ENCODE results near the gene RARA. TPM values are rescaled to one million over a fixed set of nuclear protein-coding genes. Genes with fewer than 3 reads are reported as not detected.

The RARA gene
- total RNA-seq, 1 donor from 2014 or later = 19.5 TPM

DNA sequence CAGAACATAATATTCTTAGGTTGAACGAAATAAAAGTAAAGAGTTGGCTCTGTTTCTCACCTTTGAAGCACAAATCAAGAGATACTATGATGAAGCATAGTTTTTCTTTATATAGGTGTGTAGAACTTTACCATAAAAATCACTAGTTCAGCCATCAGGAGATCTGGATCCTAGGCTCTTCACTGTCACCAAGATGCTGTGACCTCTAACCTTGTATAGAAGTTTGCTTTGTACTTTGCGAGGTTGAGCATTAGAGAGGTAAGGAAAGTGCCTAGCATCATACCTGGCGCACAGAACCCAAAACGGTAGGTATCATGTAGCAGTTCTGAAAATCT is 21.9 kb upstream of the RARA start:
- peak overlapping the region; percentile 14 for H3K4me3 ChIP-seq (ENCODE audit: low read depth, low read length)
- TF ChIP-seq CTCF (conservative IDR thresholded peaks at IDR 0.05; ENCODE audit: low read depth, low read length) = no peak
- DNase-seq (ENCODE audit: low read depth) = no peak

DNA sequence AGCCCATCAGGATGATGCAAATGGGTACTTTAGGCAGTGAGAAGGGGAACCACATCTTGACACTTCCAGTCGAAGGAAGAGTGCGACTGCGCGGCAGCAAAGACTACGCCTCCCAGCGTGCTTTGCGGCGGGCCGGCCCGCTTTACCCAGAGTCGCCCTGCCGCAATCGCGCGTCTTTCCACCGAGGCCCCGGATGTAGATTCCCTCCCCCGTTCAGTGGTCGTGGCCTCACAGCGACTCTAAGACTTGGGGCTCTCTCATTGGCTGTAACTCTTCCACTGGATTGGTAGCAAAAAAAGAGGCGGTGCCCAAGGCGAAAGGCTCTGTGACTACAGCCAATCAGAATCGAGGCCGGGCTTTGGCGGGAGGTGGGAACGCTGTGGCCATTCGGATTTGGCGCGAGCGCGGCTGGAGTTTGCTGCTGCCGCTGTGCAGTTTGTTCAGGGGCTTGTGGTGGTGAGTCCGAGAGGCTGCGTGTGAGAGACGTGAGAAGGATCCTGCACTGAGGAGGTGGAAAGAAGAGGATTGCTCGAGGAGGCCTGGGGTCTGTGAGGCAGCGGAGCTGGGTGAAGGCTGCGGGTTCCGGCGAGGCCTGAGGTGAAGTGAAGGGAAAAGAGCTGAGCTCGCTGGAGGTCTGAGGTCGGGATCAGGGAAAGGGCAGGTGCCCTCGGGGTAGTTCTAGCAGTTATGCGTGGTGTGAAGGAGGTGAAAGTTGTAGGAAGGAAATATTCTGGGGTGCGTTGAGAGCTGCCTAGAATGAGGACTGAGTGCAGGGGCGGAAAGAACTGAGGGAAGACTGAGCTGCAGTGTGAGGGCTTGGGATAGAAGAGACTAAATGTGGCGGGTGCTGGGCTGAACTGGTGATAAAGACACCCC is 21.2 kb upstream of the RARA start, which contains the start of gene CDC6:
Gene CDC6 (plus strand): TSS at position 386 of the 876 bp plus-strand sequence. CDS start 1,542 bp downstream, outside the sequence.
- peak; percentile 93 for DNase-seq (ENCODE audit: low read depth)
- H3K4me3 ChIP-seq (ENCODE audit: low read depth, low read length) = peak within 1 kb of the TSS; percentile 80
- TF ChIP-seq CTCF (conservative IDR thresholded peaks at IDR 0.05; ENCODE audit: low read depth, low read length) = no peak

DNA sequence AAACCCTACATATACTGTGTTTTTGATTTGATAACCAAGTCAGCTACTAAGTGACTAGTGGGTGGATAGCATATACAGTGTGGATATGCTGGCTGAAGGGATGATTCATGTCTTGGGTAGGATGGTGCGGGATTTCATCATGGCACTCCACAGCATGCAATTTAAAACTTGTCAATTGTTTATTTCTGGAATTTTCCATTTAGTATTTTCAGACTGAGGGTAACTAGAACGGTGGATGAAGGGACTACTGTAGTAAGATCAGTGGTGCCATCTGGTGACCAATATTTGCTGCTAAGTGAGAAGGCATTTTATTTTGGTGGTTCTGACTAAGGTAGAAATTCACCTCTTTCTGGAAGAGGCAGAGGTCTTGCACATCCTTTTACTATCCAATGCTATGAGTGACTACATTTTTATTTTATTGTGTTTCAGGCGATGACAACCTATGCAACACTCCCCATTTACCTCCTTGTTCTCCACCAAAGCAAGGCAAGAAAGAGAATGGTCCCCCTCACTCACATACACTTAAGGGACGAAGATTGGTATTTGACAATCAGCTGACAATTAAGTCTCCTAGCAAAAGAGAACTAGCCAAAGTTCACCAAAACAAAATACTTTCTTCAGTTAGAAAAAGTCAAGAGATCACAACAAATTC is 18.2 kb upstream of the RARA start:
- peak; percentile 70 for DNase-seq (ENCODE audit: low read depth)
- peak; percentile 83 for TF ChIP-seq CTCF (conservative IDR thresholded peaks at IDR 0.05; ENCODE audit: low read depth, low read length)
- H3K4me3 ChIP-seq (ENCODE audit: low read depth, low read length) = no peak overlapping the region

GRCh38 chr17:40291281-40291664 is 17.7 kb upstream of the RARA start:
- DNase-seq (ENCODE audit: low read depth) = no peak
- no peak for TF ChIP-seq CTCF (conservative IDR thresholded peaks at IDR 0.05; ENCODE audit: low read depth, low read length)
- H3K4me3 ChIP-seq (ENCODE audit: low read depth, low read length) = no peak overlapping the region

GRCh38 chr17:40293363-40293762 is 15.6 kb upstream of the RARA start:
- H3K4me3 ChIP-seq (ENCODE audit: low read depth, low read length) = no peak overlapping the region
- TF ChIP-seq CTCF (conservative IDR thresholded peaks at IDR 0.05; ENCODE audit: low read depth, low read length) = no peak
- no peak for DNase-seq (ENCODE audit: low read depth)

DNA sequence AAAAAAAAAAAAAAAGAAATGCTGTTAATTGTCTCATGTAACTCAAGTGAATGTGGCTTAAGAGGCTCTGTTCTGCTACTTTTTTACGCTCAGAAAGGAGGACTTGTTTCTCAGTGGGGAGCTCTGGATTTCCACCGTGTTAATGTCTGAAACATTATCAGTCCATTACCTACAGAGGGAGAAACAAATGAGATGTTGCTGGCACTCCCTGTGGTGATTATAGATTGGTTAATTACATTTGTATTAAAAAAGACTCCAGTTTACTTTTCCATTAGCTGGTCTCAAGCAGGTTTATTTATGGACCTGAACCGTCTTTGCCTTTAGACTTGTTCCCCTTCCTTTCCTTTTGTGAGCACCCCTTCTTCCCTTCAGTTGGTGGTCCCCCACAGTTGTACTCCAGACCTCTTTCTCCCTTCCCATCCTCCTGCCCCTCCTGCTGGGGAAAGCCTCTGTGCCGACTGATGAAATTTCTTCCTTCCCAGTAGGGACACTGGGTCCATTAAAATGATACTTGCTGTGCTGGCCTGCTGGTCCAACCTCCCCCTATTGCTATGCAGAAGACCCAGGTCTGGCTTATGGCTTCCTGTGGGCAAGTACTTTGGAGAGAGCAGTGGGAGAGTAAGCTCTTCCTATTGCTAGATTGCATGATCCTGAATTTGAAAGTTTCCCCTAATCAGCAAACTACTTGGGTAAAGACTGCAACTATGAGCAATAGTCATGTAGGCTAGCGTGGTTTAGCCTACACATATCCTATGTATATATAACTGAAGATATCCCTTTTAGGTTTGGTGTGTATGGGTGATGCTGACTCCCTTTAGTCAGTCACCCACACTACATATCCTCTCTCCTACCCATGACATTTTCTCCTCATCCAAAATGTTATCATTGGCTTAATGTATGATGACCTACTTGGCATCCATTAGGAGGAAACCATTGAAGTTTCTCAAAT is 13.2 kb upstream of the RARA start:
- no peak overlapping the region for H3K4me3 ChIP-seq (ENCODE audit: low read depth, low read length)
- DNase-seq (ENCODE audit: low read depth) = no peak
- no peak for TF ChIP-seq CTCF (conservative IDR thresholded peaks at IDR 0.05; ENCODE audit: low read depth, low read length)

All from epithelial cell of proximal tubule (primary cell).